ENCODE measurements around the gene MESD. TPM values are rescaled to one million over a fixed set of nuclear protein-coding genes. Genes with fewer than 3 reads are reported as not detected.

MESD gene
- total and polyA plus RNA-seq, 12 donors: 13.2 to 56.1 (median 25.6) TPM

DNA sequence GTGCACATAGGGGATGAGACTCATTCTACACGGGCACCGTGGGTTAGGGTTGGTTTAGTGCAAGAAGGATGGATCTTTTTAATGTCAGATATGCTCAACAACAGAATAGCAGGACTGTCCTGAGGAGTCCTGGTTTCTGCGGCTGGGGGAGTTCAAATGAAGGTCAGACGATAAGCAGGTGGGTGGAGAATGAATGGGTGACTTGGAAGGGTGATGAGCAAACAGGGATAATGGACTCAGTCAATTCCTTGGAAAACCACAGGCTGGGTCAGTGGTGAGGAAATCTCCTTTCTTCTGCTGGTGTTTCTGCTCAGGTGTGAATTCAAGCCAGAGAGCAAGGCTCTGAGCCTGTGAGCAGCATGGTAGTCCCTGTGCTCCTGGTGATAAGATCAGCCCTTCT is 59.9 kb downstream of the MESD start:
- Histone ChIP-seq H3K4me1 (replicated peaks in 1 of 2) (no peaks in the 10 kb centered on the region), H3K4me3 (no peak overlapping the region), H3K9me3 (replicated peaks in 1 of 3) (no peaks in the 10 kb centered on the region), H3K36me3 (replicated peaks in 1 of 2) (no peaks in the 10 kb centered on the region), H3K27me3 (no peaks in the 10 kb centered on the region), H3K27ac (no peak overlapping the region)
- WGBS, 4 donors: 79 to 89% (median 88%) methylated on average over 4 of the region's 4 CpGs
- intact Hi-C loops (cut with DNase I): no loop called here
- DNase-seq: no peak
- TF ChIP-seq POLR2A (IDR thresholded peaks at IDR 0.05): no peak
- TF ChIP-seq, protein P1, sequence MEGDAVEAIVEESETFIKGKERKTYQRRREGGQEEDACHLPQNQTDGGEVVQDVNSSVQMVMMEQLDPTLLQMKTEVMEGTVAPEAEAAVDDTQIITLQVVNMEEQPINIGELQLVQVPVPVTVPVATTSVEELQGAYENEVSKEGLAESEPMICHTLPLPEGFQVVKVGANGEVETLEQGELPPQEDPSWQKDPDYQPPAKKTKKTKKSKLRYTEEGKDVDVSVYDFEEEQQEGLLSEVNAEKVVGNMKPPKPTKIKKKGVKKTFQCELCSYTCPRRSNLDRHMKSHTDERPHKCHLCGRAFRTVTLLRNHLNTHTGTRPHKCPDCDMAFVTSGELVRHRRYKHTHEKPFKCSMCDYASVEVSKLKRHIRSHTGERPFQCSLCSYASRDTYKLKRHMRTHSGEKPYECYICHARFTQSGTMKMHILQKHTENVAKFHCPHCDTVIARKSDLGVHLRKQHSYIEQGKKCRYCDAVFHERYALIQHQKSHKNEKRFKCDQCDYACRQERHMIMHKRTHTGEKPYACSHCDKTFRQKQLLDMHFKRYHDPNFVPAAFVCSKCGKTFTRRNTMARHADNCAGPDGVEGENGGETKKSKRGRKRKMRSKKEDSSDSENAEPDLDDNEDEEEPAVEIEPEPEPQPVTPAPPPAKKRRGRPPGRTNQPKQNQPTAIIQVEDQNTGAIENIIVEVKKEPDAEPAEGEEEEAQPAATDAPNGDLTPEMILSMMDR (IDR thresholded peaks at IDR 0.05): no peak

DNA sequence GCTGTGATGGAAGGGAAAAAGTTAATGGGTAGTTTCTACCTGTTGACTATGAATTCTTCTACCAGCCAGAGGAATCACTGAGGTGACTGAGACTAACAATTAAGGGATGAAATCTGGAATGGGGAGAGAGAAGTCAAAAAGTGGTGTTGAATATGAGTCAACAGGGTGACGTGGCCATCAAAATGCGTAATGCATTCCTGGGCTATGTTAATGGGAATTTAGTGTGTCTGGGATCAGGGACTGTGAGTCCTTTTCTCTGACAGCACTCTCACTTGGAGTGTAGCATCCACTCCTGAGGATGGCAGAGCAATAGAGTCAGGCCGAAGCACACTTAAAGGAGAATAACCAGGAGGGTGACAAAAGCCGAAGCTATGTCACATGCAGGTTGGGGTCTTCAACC is 60.4 kb downstream of the MESD start:
- intact Hi-C loops (cut with DNase I): no loop called here
- Histone ChIP-seq H3K27me3 (no peaks in the 10 kb centered on the region), H3K9me3 (replicated peaks in 1 of 3) (no peaks in the 10 kb centered on the region), H3K4me1 (replicated peaks in 1 of 2) (no peaks in the 10 kb centered on the region), H3K4me3 (no peak overlapping the region), H3K36me3 (replicated peaks in 1 of 2) (no peaks in the 10 kb centered on the region), H3K27ac (no peak overlapping the region)
- TF ChIP-seq, protein P1 (IDR thresholded peaks at IDR 0.05): no peak
- TF ChIP-seq POLR2A (IDR thresholded peaks at IDR 0.05): no peak
- no peak for DNase-seq
- WGBS, 4 donors: 91 to 98% (median 96%) methylated on average over 4 of the region's 4 CpGs

DNA sequence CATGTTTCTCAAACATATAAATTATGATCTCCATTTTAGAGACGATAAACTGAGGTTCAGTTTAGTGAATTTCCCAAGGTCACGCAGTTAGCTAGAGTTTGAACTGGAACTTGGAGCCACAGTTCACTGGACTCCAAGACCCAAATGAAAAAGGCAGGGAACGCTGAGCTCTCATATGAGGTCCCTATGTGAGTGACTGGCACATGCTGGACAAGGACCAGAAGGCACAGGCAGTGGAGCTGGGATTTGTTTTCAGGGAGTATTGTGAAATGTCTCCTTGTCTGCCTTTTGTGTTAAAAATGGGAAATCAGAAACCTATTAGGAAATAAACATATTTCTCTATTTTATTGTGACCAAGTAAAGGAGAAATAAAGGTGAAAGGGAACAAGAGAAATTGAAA is 63.5 kb downstream of the MESD start:
- Histone ChIP-seq H3K36me3 (replicated peaks in 1 of 2) (no peaks in the 10 kb centered on the region), H3K4me1 (replicated peaks in 1 of 2) (no peaks in the 10 kb centered on the region), H3K9me3 (replicated peaks in 1 of 3) (no peaks in the 10 kb centered on the region), H3K27me3 (no peaks in the 10 kb centered on the region), H3K4me3 (no peak overlapping the region), H3K27ac (no peak overlapping the region)
- intact Hi-C loops (cut with DNase I): no loop called here
- DNase-seq: no peak
- 80 to 91% (median 81%) methylated on average over 3 of the region's 3 CpGs for WGBS, 4 donors
- no peak for TF ChIP-seq POLR2A (IDR thresholded peaks at IDR 0.05)
- TF ChIP-seq, protein P1 (IDR thresholded peaks at IDR 0.05): no peak

DNA sequence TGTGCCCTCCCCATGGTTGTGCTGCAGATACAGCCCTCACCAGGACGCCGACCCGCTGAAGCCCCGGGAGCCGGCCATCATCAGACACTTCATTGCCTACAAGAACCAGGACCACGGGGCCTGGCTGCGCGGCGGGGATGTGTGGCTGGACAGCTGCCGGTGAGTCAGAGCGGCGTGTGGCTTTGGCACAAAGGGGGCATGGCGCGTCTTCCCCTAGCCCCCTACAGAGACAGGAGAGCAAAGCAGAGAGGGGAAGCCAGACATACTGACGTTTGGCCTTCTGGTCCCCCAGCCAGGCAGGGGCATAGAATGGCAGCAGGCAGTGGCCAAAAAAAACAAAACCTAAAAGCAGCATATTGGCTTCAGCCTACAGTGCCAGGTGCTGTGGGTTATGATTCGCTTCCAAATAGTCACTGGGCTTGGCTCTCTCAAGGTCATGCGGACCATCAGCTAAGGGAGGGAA is 64.0 kb downstream of the MESD start:
- H3K36me3 ChIP-seq (replicated peaks in 1 of 2): no peaks in the 10 kb centered on the region
- intact Hi-C loops (cut with DNase I): no loop called here
- H3K4me1 ChIP-seq (replicated peaks in 1 of 2): no peaks in the 10 kb centered on the region
- H3K4me3 ChIP-seq: no peak overlapping the region
- 88 to 91% (median 90%) methylated on average over 11 to 17 of the region's 17 CpGs for WGBS, 4 donors
- no peaks in the 10 kb centered on the region for H3K9me3 ChIP-seq (replicated peaks in 1 of 3)
- H3K27me3 ChIP-seq: no peaks in the 10 kb centered on the region
- TF ChIP-seq, protein P1 (IDR thresholded peaks at IDR 0.05): no peak
- no peak for TF ChIP-seq POLR2A (IDR thresholded peaks at IDR 0.05)
- no peak for DNase-seq
- H3K27ac ChIP-seq: no peak overlapping the region
